Stimulated activated naive B cell treated with anti-CD40 and anti-IgM and Interleukin-4, amounts not matched to agents 10 μg/mL and 1 μg/mL and 100 μg/mL, for 72 hours (primary cell): ENCODE data around the gene ACTBL2.

Source experiments
- ATAC-seq, 2 donors: fragments of 150-1000 bp; cut with Tn5 transposase; replicated peaks; 2 replicates each; pipeline ENCODE4 v1.10.0; 2021; ENCODE audit warnings: moderate library complexity in 1 of 2
- DNase-seq: peaks from one replicate; pipeline ENCODE4 v3.0.0; 2021
- H3K27ac Mint-ChIP-seq: one replicate; pipeline ENCODE4 v1.8.0; 2022; ENCODE audit warnings: mild to moderate bottlenecking, mixed read lengths
- H3K27me3 Mint-ChIP-seq, 2 donors: one replicate each; pipeline ENCODE4 v1.8.0; 2022; ENCODE audit warnings: mixed read lengths in 2 of 2
- H3K36me3 Mint-ChIP-seq, 2 donors: one replicate each; pipeline ENCODE4 v1.8.0; 2022; ENCODE audit warnings: mixed read lengths in 2 of 2, mild to moderate bottlenecking in 1 of 2
- H3K4me1 Mint-ChIP-seq, 2 donors: one replicate each; pipeline ENCODE4 v1.8.0; 2022; ENCODE audit warnings: mixed read lengths in 2 of 2, mild to moderate bottlenecking in 1 of 2
- H3K4me3 Mint-ChIP-seq, 2 donors: one replicate each; pipeline ENCODE4 v1.8.0; 2022; ENCODE audit warnings: mild to moderate bottlenecking in 2 of 2, mixed read lengths in 2 of 2, moderate library complexity in 1 of 2
- H3K9me3 Mint-ChIP-seq, 2 donors: one replicate each; pipeline ENCODE4 v1.8.0; 2022; ENCODE audit warnings: mixed read lengths in 2 of 2, mild to moderate bottlenecking in 1 of 2

The ACTBL2 gene

GRCh38 chr5:57447658-57448057, 35.0 kb downstream of the ACTBL2 start:
- Mint-ChIP-seq H3K36me3 (no peaks in the 10 kb centered on the region), H3K9me3 (no peaks in the 10 kb centered on the region), H3K27ac (no peak overlapping the region), H3K4me1 (peaks cover 15 to 31% of the 10 kb centered on the region in 2 donors), H3K4me3 (no peak overlapping the region), H3K27me3 (peaks cover 0 to 8% of the 10 kb centered on the region in 2 donors)
- ATAC-seq = no peak
- no peak for DNase-seq

GRCh38 chr5:57446966-57447365, 35.6 kb downstream of the ACTBL2 start:
- no peaks in the 10 kb centered on the region for H3K9me3 Mint-ChIP-seq
- H3K27me3 Mint-ChIP-seq = peaks cover 0 to 8% of the 10 kb centered on the region in 2 donors
- H3K4me3 Mint-ChIP-seq = no peak overlapping the region
- DNase-seq (no peak), ATAC-seq (no peak)
- H3K27ac Mint-ChIP-seq = no peak overlapping the region
- H3K4me1 Mint-ChIP-seq = peaks cover 18 to 38% of the 10 kb centered on the region in 2 donors
- H3K36me3 Mint-ChIP-seq = no peaks in the 10 kb centered on the region

- Mint-ChIP-seq H3K27me3 (peaks cover 0 to 8% of the 10 kb centered on the region in 2 donors), H3K4me1 (peaks cover 26 to 51% of the 10 kb centered on the region in 2 donors), H3K36me3 (no peaks in the 10 kb centered on the region), H3K9me3 (no peaks in the 10 kb centered on the region), H3K27ac (peak overlapping the region; percentile 43), H3K4me3 (no peak overlapping the region)
- DNase-seq = no peak
- no peak for ATAC-seq
These were observed 36.9 kb downstream of the ACTBL2 start for GRCh38 chr5:57445705-57446037.

GRCh38 chr5:57445006-57445704, 37.5 kb downstream of the ACTBL2 start:
- ATAC-seq (no peak), DNase-seq (no peak)
- H3K27me3 Mint-ChIP-seq = peaks cover 0 to 8% of the 10 kb centered on the region in 2 donors

GRCh38 chr5:57442080-57442839, 40.4 kb downstream of the ACTBL2 start:
- Mint-ChIP-seq H3K36me3 (no peaks in the 10 kb centered on the region), H3K4me1 (peaks cover 29 to 62% of the 10 kb centered on the region in 2 donors), H3K27me3 (peaks cover 0 to 8% of the 10 kb centered on the region in 2 donors), H3K4me3 (peak overlapping the region; percentile 45 to 76), H3K9me3 (no peaks in the 10 kb centered on the region), H3K27ac (peak overlapping the region; percentile 75)
- ATAC-seq = peak; percentile 84 to 85
- peak; percentile 59 for DNase-seq

More at GRCh38 chr5:57445006-57445704, 37.5 kb downstream of the ACTBL2 start:
- H3K4me3 Mint-ChIP-seq = no peak overlapping the region
- H3K9me3 Mint-ChIP-seq = no peaks in the 10 kb centered on the region
- no peaks in the 10 kb centered on the region for H3K36me3 Mint-ChIP-seq
- peak overlapping the region; percentile 43 for H3K27ac Mint-ChIP-seq
- peaks cover 26 to 53% of the 10 kb centered on the region in 2 donors for H3K4me1 Mint-ChIP-seq

GRCh38 chr5:57441557-57441956, 41.1 kb downstream of the ACTBL2 start:
- H3K9me3 Mint-ChIP-seq = no peaks in the 10 kb centered on the region
- ATAC-seq (peak; percentile 73 to 80), DNase-seq (peak; percentile 49)
- peaks cover 0 to 5% of the 10 kb centered on the region in 2 donors for H3K27me3 Mint-ChIP-seq
- H3K4me1 Mint-ChIP-seq = peaks cover 29 to 62% of the 10 kb centered on the region in 2 donors
- peak overlapping the region; percentile 10 for H3K27ac Mint-ChIP-seq
- H3K4me3 Mint-ChIP-seq = peak overlapping the region; percentile 45 to 76
- H3K36me3 Mint-ChIP-seq = no peaks in the 10 kb centered on the region

GRCh38 chr5:57439601-57440000, 43.0 kb downstream of the ACTBL2 start:
- H3K9me3 Mint-ChIP-seq = no peaks in the 10 kb centered on the region
- no peak for ATAC-seq
- no peaks in the 10 kb centered on the region for H3K36me3 Mint-ChIP-seq
- H3K27ac Mint-ChIP-seq = no peak overlapping the region
- peaks cover 18 to 47% of the 10 kb centered on the region in 2 donors for H3K4me1 Mint-ChIP-seq
- DNase-seq = no peak
- H3K27me3 Mint-ChIP-seq = no peaks in the 10 kb centered on the region
- H3K4me3 Mint-ChIP-seq = no peak overlapping the region

GRCh38 chr5:57437976-57438805, 44.4 kb downstream of the ACTBL2 start:
- Mint-ChIP-seq H3K9me3 (no peaks in the 10 kb centered on the region), H3K27ac (no peak overlapping the region), H3K36me3 (no peaks in the 10 kb centered on the region), H3K27me3 (no peaks in the 10 kb centered on the region), H3K4me3 (no peak overlapping the region), H3K4me1 (peaks cover 14 to 36% of the 10 kb centered on the region in 2 donors)
- DNase-seq = no peak
- ATAC-seq = no peak

GRCh38 chr5:57436586-57436985, 46.0 kb downstream of the ACTBL2 start:
- no peaks in the 10 kb centered on the region for H3K36me3 Mint-ChIP-seq
- H3K27ac Mint-ChIP-seq = no peak overlapping the region
- peaks cover 9 to 20% of the 10 kb centered on the region in 2 donors for H3K4me1 Mint-ChIP-seq
- DNase-seq (no peak), ATAC-seq (no peak)
- H3K4me3 Mint-ChIP-seq = no peak overlapping the region
- H3K9me3 Mint-ChIP-seq = no peaks in the 10 kb centered on the region
- H3K27me3 Mint-ChIP-seq = no peaks in the 10 kb centered on the region

GRCh38 chr5:57435701-57436134, 46.9 kb downstream of the ACTBL2 start:
- Mint-ChIP-seq H3K27me3 (no peaks in the 10 kb centered on the region), H3K36me3 (no peaks in the 10 kb centered on the region), H3K4me3 (no peak overlapping the region), H3K9me3 (no peaks in the 10 kb centered on the region), H3K27ac (no peak overlapping the region), H3K4me1 (peaks cover 3 to 11% of the 10 kb centered on the region in 2 donors)
- DNase-seq (no peak), ATAC-seq (no peak)

GRCh38 chr5:57434683-57435082, 47.9 kb downstream of the ACTBL2 start:
- H3K27me3 Mint-ChIP-seq = no peaks in the 10 kb centered on the region
- DNase-seq = no peak
- peaks cover 0 to 9% of the 10 kb centered on the region in 2 donors for H3K4me1 Mint-ChIP-seq
- H3K27ac Mint-ChIP-seq = no peak overlapping the region
- no peaks in the 10 kb centered on the region for H3K36me3 Mint-ChIP-seq
- ATAC-seq = no peak
- no peaks in the 10 kb centered on the region for H3K9me3 Mint-ChIP-seq
- H3K4me3 Mint-ChIP-seq = no peak overlapping the region

- Mint-ChIP-seq H3K9me3 (no peaks in the 10 kb centered on the region), H3K36me3 (no peaks in the 10 kb centered on the region), H3K4me1 (peaks cover 0 to 9% of the 10 kb centered on the region in 2 donors), H3K27ac (no peak overlapping the region), H3K4me3 (no peak overlapping the region), H3K27me3 (no peaks in the 10 kb centered on the region)
- ATAC-seq (no peak), DNase-seq (no peak)
These were observed 48.4 kb downstream of the ACTBL2 start for GRCh38 chr5:57434227-57434640.

GRCh38 chr5:57432876-57433275, 49.7 kb downstream of the ACTBL2 start:
- ATAC-seq (no peak), DNase-seq (no peak)
- no peak overlapping the region for H3K4me3 Mint-ChIP-seq
- no peaks in the 10 kb centered on the region for H3K9me3 Mint-ChIP-seq
- H3K36me3 Mint-ChIP-seq = no peaks in the 10 kb centered on the region
- no peaks in the 10 kb centered on the region for H3K4me1 Mint-ChIP-seq
- H3K27me3 Mint-ChIP-seq = no peaks in the 10 kb centered on the region
- H3K27ac Mint-ChIP-seq = no peak overlapping the region

- Mint-ChIP-seq H3K27ac (no peak overlapping the region), H3K9me3 (no peaks in the 10 kb centered on the region), H3K36me3 (no peaks in the 10 kb centered on the region), H3K4me3 (no peak overlapping the region), H3K27me3 (no peaks in the 10 kb centered on the region), H3K4me1 (no peaks in the 10 kb centered on the region)
- DNase-seq (no peak), ATAC-seq (no peak)
These were observed 50.9 kb downstream of the ACTBL2 start for GRCh38 chr5:57431759-57432158.
